Testis (tissue), 3 donors: ENCODE measurements around the gene COL16A1. TPM values are rescaled to one million over a fixed set of nuclear protein-coding genes. Genes with fewer than 3 reads are reported as not detected.

Experiments used
- DNase-seq: peaks from one replicate; pipeline ENCODE4 v3.0.0-alpha.2; 2019
- H3K27ac ChIP-seq, 2 donors: fragments of 200-600 bp; sonication (generic); one replicate each; pipeline ENCODE4 v1.5.1; 2019
- H3K27me3 ChIP-seq: fragments of 200-600 bp; sonication (generic); one replicate; pipeline ENCODE4 v1.5.1; 2019
- H3K36me3 ChIP-seq: fragments of 200-600 bp; sonication (generic); one replicate; pipeline ENCODE4 v1.5.1; 2017; ENCODE audit warnings: low read depth; ENCODE audit errors: missing control alignments
- H3K4me1 ChIP-seq: fragments of 200-600 bp; sonication (generic); one replicate; pipeline ENCODE4 v1.5.1; 2019
- H3K4me3 ChIP-seq, 2 donors: fragments of 200-600 bp; sonication (generic); one replicate each; pipeline ENCODE4 v1.5.1; 2017 to 2019
- H3K9me3 ChIP-seq: fragments of 200-600 bp; sonication (generic); one replicate; pipeline ENCODE4 v1.5.1; 2017
- POLR2A ChIP-seq: fragments of 450-650 bp; IDR thresholded peaks from one replicate; pipeline ENCODE4 v1.6.1; 2017; ENCODE audit warnings: antibody characterized with exemption, mild to moderate bottlenecking, moderate library complexity
- WGBS, 2 donors: methylation state at CpG; one replicate each; pipeline ENCODE4 v1.1.5; 2018; 5-methylcytosine and 5-hydroxymethylcytosine counted together
- intact Hi-C: fragments of 100-400 bp; cut with DNase I; formaldehyde crosslinking; loops from one replicate; pipeline ENCODE4 v1.15.1; 2023; ENCODE audit warnings: low total_unique reads
- polyA plus RNA-seq: library from polyadenylated mRNA; stranded (reverse); fragments of 350-450 nt; fragmentation: Illumina TruSeq; extraction: RNeasy Lipid Tissue Mini Kit (QIAGEN cat#74804); gene quantifications from one replicate; pipeline ENCODE4 v1.2.3, GENCODE V29; 2014; ENCODE audit warnings: low read depth, low replicate concordance; ENCODE audit not compliant: insufficient read depth
- total RNA-seq, 2 donors: library from RNA; depleted of rRNA; stranded (reverse); fragments of >200 nt; gene quantifications; one replicate each; pipeline ENCODE4 v1.2.3, GENCODE V29; 2016
- TF ChIP-seq, protein P1 (sequence below), 3 experiments: fragments of 450-650 bp in 2 of 3; fragments of 200-600 bp in 1 of 3; sonication (generic) in 1 of 3; IDR thresholded peaks; one replicate each; pipeline ENCODE4 v1.5.1; 2016 to 2019; ENCODE audit warnings: antibody characterized with exemption in 3 of 3, mild to moderate bottlenecking in 2 of 3, moderate library complexity in 1 of 3

COL16A1 gene
- total and polyA plus RNA-seq, 3 donors from 2014 or later = 96.4 to 120 (median 101) TPM

DNA sequence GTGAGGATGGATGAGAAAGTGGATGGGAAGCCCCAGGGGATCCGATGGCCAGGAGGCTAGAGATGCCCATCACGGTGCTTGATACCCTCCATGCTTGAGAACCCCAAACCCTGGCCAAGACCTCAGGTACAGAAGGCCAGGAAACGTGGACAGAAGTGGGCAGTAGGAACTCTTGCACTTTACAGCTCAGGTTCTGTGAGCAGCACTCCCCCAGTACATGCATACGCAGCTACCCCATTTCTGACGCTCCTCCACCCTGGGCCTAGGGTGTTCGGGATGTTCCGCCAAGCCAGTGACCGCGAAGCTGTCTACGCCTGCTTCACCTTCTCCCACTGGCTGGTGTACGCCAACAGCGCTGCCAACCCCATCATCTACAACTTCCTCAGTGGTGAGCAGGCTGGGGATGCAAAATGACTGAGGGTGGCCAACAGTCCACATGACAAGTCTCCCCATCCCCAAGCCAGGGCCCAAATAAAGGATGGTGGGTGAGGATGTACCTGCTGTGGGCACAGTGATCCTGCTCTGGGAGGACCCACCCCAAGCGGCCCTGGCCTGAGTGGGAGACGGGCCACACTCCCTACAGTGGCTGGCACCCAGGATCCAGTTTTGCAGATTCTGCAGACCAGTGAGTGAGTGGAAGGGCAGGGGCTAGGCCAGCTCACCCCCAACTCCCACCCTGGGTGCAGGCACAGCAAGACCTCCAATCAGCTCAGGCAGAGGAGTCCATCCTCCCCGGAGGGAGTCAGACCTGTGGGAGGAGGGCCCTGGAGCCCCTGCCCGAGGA is 78.9 kb downstream of the COL16A1 start:
- H3K27ac ChIP-seq = peak overlapping the region in 1 of 2 donors; percentile 28
- intact Hi-C loops = no loop called here
- 91 to 98% methylated on average over 11 to 16 of the region's 16 CpGs for WGBS, 2 donors
- H3K9me3 ChIP-seq = no peaks in the 10 kb centered on the region
- no peak for DNase-seq
- TF ChIP-seq, protein P1, sequence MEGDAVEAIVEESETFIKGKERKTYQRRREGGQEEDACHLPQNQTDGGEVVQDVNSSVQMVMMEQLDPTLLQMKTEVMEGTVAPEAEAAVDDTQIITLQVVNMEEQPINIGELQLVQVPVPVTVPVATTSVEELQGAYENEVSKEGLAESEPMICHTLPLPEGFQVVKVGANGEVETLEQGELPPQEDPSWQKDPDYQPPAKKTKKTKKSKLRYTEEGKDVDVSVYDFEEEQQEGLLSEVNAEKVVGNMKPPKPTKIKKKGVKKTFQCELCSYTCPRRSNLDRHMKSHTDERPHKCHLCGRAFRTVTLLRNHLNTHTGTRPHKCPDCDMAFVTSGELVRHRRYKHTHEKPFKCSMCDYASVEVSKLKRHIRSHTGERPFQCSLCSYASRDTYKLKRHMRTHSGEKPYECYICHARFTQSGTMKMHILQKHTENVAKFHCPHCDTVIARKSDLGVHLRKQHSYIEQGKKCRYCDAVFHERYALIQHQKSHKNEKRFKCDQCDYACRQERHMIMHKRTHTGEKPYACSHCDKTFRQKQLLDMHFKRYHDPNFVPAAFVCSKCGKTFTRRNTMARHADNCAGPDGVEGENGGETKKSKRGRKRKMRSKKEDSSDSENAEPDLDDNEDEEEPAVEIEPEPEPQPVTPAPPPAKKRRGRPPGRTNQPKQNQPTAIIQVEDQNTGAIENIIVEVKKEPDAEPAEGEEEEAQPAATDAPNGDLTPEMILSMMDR (IDR thresholded peaks at IDR 0.05) = no peak
- H3K4me1 ChIP-seq = peaks cover 27% of the 10 kb centered on the region
- H3K27me3 ChIP-seq = no peaks in the 10 kb centered on the region
- no peaks in the 10 kb centered on the region for H3K36me3 ChIP-seq
- no peak overlapping the region for H3K4me3 ChIP-seq

DNA sequence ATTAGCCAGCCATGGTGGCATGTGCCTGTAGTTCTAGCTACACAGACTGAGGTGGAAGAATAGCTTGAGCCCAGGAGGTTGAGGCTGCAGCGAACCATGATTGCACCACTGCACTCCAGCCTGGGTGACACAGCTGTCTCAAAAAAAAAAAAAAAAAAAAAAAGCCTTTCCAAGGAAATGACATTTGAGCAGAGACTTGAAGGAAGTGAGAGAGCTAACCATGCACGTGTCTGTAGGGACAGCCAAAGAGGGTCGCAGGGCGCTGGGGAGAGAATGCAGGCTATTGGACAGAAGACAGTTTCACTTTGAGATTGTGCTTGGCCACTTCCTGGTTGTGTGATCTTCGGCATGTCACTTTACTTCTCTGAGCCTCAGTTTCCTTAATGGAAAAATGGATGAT is 79.5 kb downstream of the COL16A1 start:
- H3K27ac ChIP-seq = no peak overlapping the region
- intact Hi-C loops = no loop called here
- no peaks in the 10 kb centered on the region for H3K27me3 ChIP-seq
- H3K9me3 ChIP-seq = no peaks in the 10 kb centered on the region
- no peak for TF ChIP-seq POLR2A
- TF ChIP-seq, protein P1 (IDR thresholded peaks at IDR 0.05) = no peak
- no peak overlapping the region for H3K4me3 ChIP-seq
- H3K36me3 ChIP-seq = no peaks in the 10 kb centered on the region
- peaks cover 27% of the 10 kb centered on the region for H3K4me1 ChIP-seq
- DNase-seq = no peak
- 71 to 82% methylated on average over 5 of the region's 5 CpGs for WGBS, 2 donors

DNA sequence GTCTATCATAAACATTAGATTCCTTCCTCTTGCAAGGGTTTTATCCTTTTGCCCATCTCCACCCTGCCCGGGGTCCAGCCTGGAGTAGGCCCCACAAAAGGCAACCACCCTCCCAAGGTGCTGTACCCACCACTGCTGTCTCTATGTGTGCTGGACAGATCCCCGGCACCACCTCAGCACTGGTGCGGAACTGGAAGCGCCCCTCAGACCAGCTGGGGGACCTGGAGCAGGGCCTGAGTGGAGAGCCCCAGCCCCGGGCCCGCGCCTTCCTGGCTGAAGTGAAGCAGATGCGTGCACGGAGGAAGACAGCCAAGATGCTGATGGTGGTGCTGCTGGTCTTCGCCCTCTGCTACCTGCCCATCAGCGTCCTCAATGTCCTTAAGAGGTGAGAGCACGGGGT is 80.5 kb downstream of the COL16A1 start:
- intact Hi-C loops = no loop called here
- Histone ChIP-seq H3K27ac (no peak overlapping the region), H3K9me3 (no peaks in the 10 kb centered on the region), H3K36me3 (no peaks in the 10 kb centered on the region), H3K27me3 (no peaks in the 10 kb centered on the region), H3K4me3 (no peak overlapping the region), H3K4me1 (peaks cover 26% of the 10 kb centered on the region)
- no peak for DNase-seq
- TF ChIP-seq, protein P1 (IDR thresholded peaks at IDR 0.05) = no peak
- no peak for TF ChIP-seq POLR2A
- 96% methylated on average over 12 of the region's 12 CpGs for WGBS, 2 donors

DNA sequence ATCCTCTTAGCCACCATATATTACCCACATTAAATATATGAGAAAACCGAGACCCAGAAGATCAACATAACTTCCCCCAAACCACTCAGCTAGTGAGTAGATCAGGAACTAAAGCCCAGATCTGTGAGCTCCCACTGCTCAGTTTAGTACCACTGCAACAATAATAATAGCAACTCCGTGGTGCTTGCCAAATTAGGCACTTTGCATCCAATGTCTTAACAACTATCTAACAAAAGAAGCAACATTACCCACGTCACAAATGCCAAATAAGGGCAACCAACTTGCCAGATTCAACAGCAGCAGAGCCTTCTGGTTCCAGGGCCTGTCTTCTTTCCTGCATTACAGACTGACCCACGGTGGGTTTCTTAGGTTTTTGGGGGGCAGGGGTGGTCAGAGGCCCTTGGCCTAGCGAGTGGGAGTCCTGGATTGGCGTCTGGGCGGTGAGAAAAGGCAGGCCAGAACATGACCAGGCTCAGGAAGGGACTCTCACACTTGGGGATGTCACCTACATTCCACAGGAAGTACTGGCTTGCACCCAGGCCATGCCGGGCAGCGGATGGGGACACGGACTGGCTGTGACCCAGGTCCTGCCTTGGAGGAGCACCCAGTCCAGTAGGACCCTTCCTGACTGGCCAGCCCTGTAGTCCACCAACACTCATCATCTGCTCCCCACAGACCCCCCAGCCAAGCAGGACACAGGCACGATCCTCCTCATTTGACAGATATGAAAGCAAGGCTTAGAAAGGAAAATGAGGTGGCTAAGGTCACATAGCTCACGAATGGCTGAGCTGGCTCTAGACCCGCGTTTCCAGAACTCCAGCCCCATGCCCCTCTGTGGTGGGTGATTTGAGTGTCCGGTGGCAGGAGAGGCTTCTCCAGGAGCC is 81.7 kb downstream of the COL16A1 start:
- no peak overlapping the region for H3K27ac ChIP-seq
- no peaks in the 10 kb centered on the region for H3K36me3 ChIP-seq
- H3K9me3 ChIP-seq = no peaks in the 10 kb centered on the region
- no peaks in the 10 kb centered on the region for H3K27me3 ChIP-seq
- no peak for TF ChIP-seq POLR2A
- TF ChIP-seq, protein P1 (IDR thresholded peaks at IDR 0.05) = no peak
- no peak for DNase-seq
- intact Hi-C loops = no loop called here
- H3K4me1 ChIP-seq = peaks cover 22% of the 10 kb centered on the region
- WGBS, 2 donors = 82 to 86% methylated on average over 13 to 15 of the region's 15 CpGs
- H3K4me3 ChIP-seq = no peak overlapping the region
